HG02840 (cell line): ENCODE measurements around the gene PPP5C.
"Not testable (repeated sequence)": the region's sequence is repeated elsewhere in the genome, so short reads cannot be mapped to it uniquely, and the experiment has no call there.

Source experiments
- ATAC-seq: cut with Tn5 transposase; IDR thresholded peaks from one replicate; pipeline ENCODE4 v1.9.1; 2021; ENCODE audit warnings: mild to moderate bottlenecking, moderate library complexity, moderate number of reproducible peaks; ENCODE audit not compliant: unreplicated experiment, low FRiP score

The PPP5C gene

GRCh38 chr19:46361915-46362314, 15.0 kb downstream of the PPP5C start:
- ATAC-seq = no peak

- no peak for ATAC-seq
Observed at GRCh38 chr19:46364359-46364758, 17.5 kb downstream of the PPP5C start.

- ATAC-seq = no peak
Observed at GRCh38 chr19:46365561-46365960, 18.7 kb downstream of the PPP5C start.

- ATAC-seq = no peak
Observed at GRCh38 chr19:46366620-46367292, 19.9 kb downstream of the PPP5C start.

GRCh38 chr19:46367426-46367825, 20.5 kb downstream of the PPP5C start:
- ATAC-seq = no peak

- ATAC-seq = no peak
Observed at GRCh38 chr19:46368116-46368515, 21.2 kb downstream of the PPP5C start.

GRCh38 chr19:46369817-46370216, 22.9 kb downstream of the PPP5C start:
- ATAC-seq = no peak

GRCh38 chr19:46371371-46371901, 24.5 kb downstream of the PPP5C start:
- ATAC-seq = no peak

GRCh38 chr19:46372901-46373490, 26.1 kb downstream of the PPP5C start:
- no peak for ATAC-seq

GRCh38 chr19:46373491-46374359, 26.8 kb downstream of the PPP5C start:
- ATAC-seq = no peak

- ATAC-seq = no peak
Observed at GRCh38 chr19:46374536-46375475, 27.9 kb downstream of the PPP5C start.

- ATAC-seq = not testable (repeated sequence)
Observed at GRCh38 chr19:46375476-46376067, 28.7 kb downstream of the PPP5C start.

GRCh38 chr19:46376241-46377153, 29.6 kb downstream of the PPP5C start:
- ATAC-seq = no peak

- no peak for ATAC-seq
Observed at GRCh38 chr19:46378268-46378667, 31.4 kb downstream of the PPP5C start.

- ATAC-seq = no peak
Observed at GRCh38 chr19:46380690-46381089, 33.8 kb downstream of the PPP5C start.

- ATAC-seq = no peak
Observed at GRCh38 chr19:46381346-46381745, 34.5 kb downstream of the PPP5C start.

GRCh38 chr19:46381756-46382345, 35.0 kb downstream of the PPP5C start:
- ATAC-seq = no peak

- no peak for ATAC-seq
Observed at GRCh38 chr19:46383171-46383815, 36.4 kb downstream of the PPP5C start.
